Measurements from ENCODE around the gene SLC5A3.

The SLC5A3 gene

GRCh38 chr21:34112316-34113033 is 39.1 kb downstream of the SLC5A3 start:
- no peak for TF ChIP-seq CTCF (IDR thresholded peaks at IDR 0.05; ENCODE audit: low read depth, low read length)
- no peak overlapping the region for H3K4me3 ChIP-seq (ENCODE audit: low read depth, low read length)

GRCh38 chr21:34113842-34114241 is 40.5 kb downstream of the SLC5A3 start:
- no peak overlapping the region for H3K4me3 ChIP-seq (ENCODE audit: low read depth, low read length)
- TF ChIP-seq CTCF (IDR thresholded peaks at IDR 0.05; ENCODE audit: low read depth, low read length): no peak

GRCh38 chr21:34115160-34115559 is 41.8 kb downstream of the SLC5A3 start:
- TF ChIP-seq CTCF (IDR thresholded peaks at IDR 0.05; ENCODE audit: low read depth, low read length): no peak
- H3K4me3 ChIP-seq (ENCODE audit: low read depth, low read length): no peak overlapping the region

GRCh38 chr21:34116569-34116968 is 43.2 kb downstream of the SLC5A3 start:
- no peak for TF ChIP-seq CTCF (IDR thresholded peaks at IDR 0.05; ENCODE audit: low read depth, low read length)
- no peak overlapping the region for H3K4me3 ChIP-seq (ENCODE audit: low read depth, low read length)

- no peak overlapping the region for H3K4me3 ChIP-seq (ENCODE audit: low read depth, low read length)
- TF ChIP-seq CTCF (IDR thresholded peaks at IDR 0.05; ENCODE audit: low read depth, low read length): no peak
These were observed 47.5 kb downstream of the SLC5A3 start for GRCh38 chr21:34120867-34121266.

- H3K4me3 ChIP-seq (ENCODE audit: low read depth, low read length): no peak overlapping the region
- TF ChIP-seq CTCF (IDR thresholded peaks at IDR 0.05; ENCODE audit: low read depth, low read length): no peak
These were observed 48.7 kb downstream of the SLC5A3 start for GRCh38 chr21:34122047-34122446.
